Endothelial cell of umbilical vein (primary cell): Measurements from ENCODE around the gene ARGLU1. TPM values are rescaled to one million over a fixed set of nuclear protein-coding genes. Genes with fewer than 3 reads are reported as not detected.

Experiments used
- BruUV-seq: library from RNA; stranded (reverse); fragments of 400-500 nt; replicated peaks from 2 replicates; lab custom pipeline; 2021; lab: Mats Ljungman, UMichigan
- CTCF ChIA-PET: fragments of 300-600, 350-600 bp; sonication (Branson Sonifier 250); formaldehyde crosslinking; loops from one replicate; lab custom pipeline; 2021; ENCODE audit warnings: antibody characterized with exemption, inconsistent platforms; lab: Charles Lee
- POLR2A ChIA-PET: fragments of 300-600, 350-600 bp; sonication (Branson Sonifier 250); formaldehyde crosslinking; loops from one replicate; lab custom pipeline; 2021; ENCODE audit warnings: antibody characterized with exemption, inconsistent platforms; lab: Charles Lee
- DNase-seq: peaks from one replicate; pipeline ENCODE4 v3.0.0-alpha.2; 2011; ENCODE audit warnings: low read depth, low spot score
- FAIRE-seq: peaks from 2 replicates; lab custom pipeline; 2011; peaks lifted over from hg19 to GRCh38; lab: Jason Lieb, UNC
- H2AFZ ChIP-seq: 2 replicates; pipeline ENCODE4 v1.6.0; 2012; ENCODE audit warnings: low read depth, low read length, control low read depth, inconsistent platforms
- H3K27ac ChIP-seq: 2 replicates; pipeline ENCODE4 v1.5.1; 2011; ENCODE audit warnings: low read depth, mild to moderate bottlenecking, control low read depth, low read length, moderate library complexity; ENCODE audit not compliant: insufficient read depth
- H3K27me3 ChIP-seq, 2 experiments: 2 replicates each; pipeline versions ENCODE4 v1.6.0 to v1.6.1; 2011; ENCODE audit warnings: low read length in 2 of 2, mixed read lengths in 1 of 2; ENCODE audit not compliant: control insufficient read depth in 2 of 2, insufficient read depth in 2 of 2
- H3K36me3 ChIP-seq, 2 experiments: 2 replicates in 1 of 2; 3 replicates in 1 of 2; pipeline ENCODE4 v1.5.1; 2011; ENCODE audit warnings: low read length in 2 of 2, mild to moderate bottlenecking in 1 of 2, moderate library complexity in 1 of 2; ENCODE audit not compliant: control insufficient read depth in 2 of 2, insufficient read depth in 2 of 2; ENCODE audit errors: extremely low read depth in 1 of 2
- H3K4me1 ChIP-seq: 3 replicates; pipeline ENCODE4 v1.5.1; 2011; ENCODE audit warnings: mild to moderate bottlenecking, low read length; ENCODE audit not compliant: control insufficient read depth, insufficient read depth; ENCODE audit errors: extremely low read depth
- H3K4me2 ChIP-seq: 2 replicates; pipeline ENCODE4 v1.6.1; 2011; ENCODE audit warnings: low read length, control low read depth, mixed read lengths; ENCODE audit not compliant: insufficient read depth
- H3K4me3 ChIP-seq, 3 experiments: fragments of 200-600 bp in 1 of 3; sonication (generic), shearing (Covaris generic) in 1 of 3; replicated peaks in 1 of 3; 2 replicates each; pipeline ENCODE4 v1.5.1; 2011 to 2016; ENCODE audit warnings: control low read depth in 3 of 3, low read length in 3 of 3, mild to moderate bottlenecking in 2 of 3, inconsistent platforms in 1 of 3, low read depth in 1 of 3, moderate library complexity in 1 of 3; ENCODE audit not compliant: insufficient read depth in 1 of 3
- H3K79me2 ChIP-seq: 2 replicates; pipeline ENCODE4 v1.6.0; 2012; ENCODE audit warnings: low read length, inconsistent platforms; ENCODE audit not compliant: control insufficient read depth, insufficient read depth
- H3K9ac ChIP-seq: replicated peaks from 2 replicates; pipeline ENCODE3; 2011; ENCODE audit warnings: low read length, control low read depth; ENCODE audit not compliant: insufficient read depth; ENCODE audit errors: extremely low read depth
- H3K9me1 ChIP-seq: replicated peaks from 3 replicates; pipeline ENCODE4 v1.6.0; 2011; ENCODE audit warnings: mild to moderate bottlenecking, low read length; ENCODE audit not compliant: control insufficient read depth, insufficient read depth; ENCODE audit errors: extremely low read depth
- H3K9me3 ChIP-seq: replicated peaks from 2 replicates; pipeline ENCODE4 v1.5.1; 2012; ENCODE audit warnings: low read length, inconsistent platforms; ENCODE audit not compliant: control insufficient read depth, insufficient read depth
- H4K20me1 ChIP-seq: replicated peaks from 2 replicates; pipeline ENCODE3; 2011; ENCODE audit warnings: mild to moderate bottlenecking, low read length; ENCODE audit not compliant: control insufficient read depth, insufficient read depth; ENCODE audit errors: extremely low read depth
- EZH2 ChIP-seq: IDR thresholded peaks from 2 replicates; pipeline ENCODE4 v1.6.1; 2012; ENCODE audit warnings: borderline replicate concordance, low read depth, mild to moderate bottlenecking, moderate library complexity, low read length, inconsistent platforms; ENCODE audit not compliant: severe bottlenecking
- FOS ChIP-seq: IDR thresholded peaks from 2 replicates; pipeline ENCODE4 v1.6.1; 2011; ENCODE audit warnings: mild to moderate bottlenecking, low read length, moderate library complexity, borderline replicate concordance; ENCODE audit not compliant: insufficient read depth
- GATA2 ChIP-seq: IDR thresholded peaks from 2 replicates; pipeline ENCODE4 v1.7.0; 2011; ENCODE audit warnings: low read depth, mild to moderate bottlenecking, moderate library complexity, mixed read lengths, low read length; ENCODE audit not compliant: insufficient read length, insufficient read depth
- JUN ChIP-seq: IDR thresholded peaks from 2 replicates; pipeline ENCODE4 v1.6.1; 2011; ENCODE audit warnings: borderline replicate concordance, low read depth; ENCODE audit not compliant: insufficient read length, insufficient read depth
- MAX ChIP-seq: IDR thresholded peaks from 2 replicates; pipeline ENCODE4 v1.6.1; 2011; ENCODE audit not compliant: insufficient read depth, insufficient read length
- MYC ChIP-seq: IDR thresholded peaks from one replicate; pipeline ENCODE4 v1.6.1; 2011; ENCODE audit warnings: mild to moderate bottlenecking, low read depth, low read length
- POLR2A ChIP-seq: IDR thresholded peaks from 2 replicates; pipeline ENCODE4 v1.6.1; 2012; ENCODE audit warnings: low read depth, mild to moderate bottlenecking, control low read depth, low read length
- POLR2AphosphoS5 ChIP-seq: IDR thresholded peaks from 2 replicates; pipeline ENCODE4 v1.6.1; 2012; ENCODE audit warnings: low read depth, mild to moderate bottlenecking, control low read depth, low read length, moderate library complexity; ENCODE audit not compliant: insufficient read depth
- dilution Hi-C: fragments of 300-500 bp; cut with MboI; formaldehyde crosslinking; loops from one replicate; pipeline ENCODE4 v1.15.0; 2019; ENCODE audit warnings: low sequenced_read_pairs; ENCODE audit not compliant: extremely low pct_ligation_motif_present
- intact Hi-C: fragments of 100-400 bp; cut with micrococcal nuclease; formaldehyde crosslinking; loops from one replicate; pipeline ENCODE4 v1.10.0; 2022
- polyA plus RNA-seq, 4 experiments: library from polyadenylated mRNA; depleted of rRNA in 3 of 4; stranded (reverse) in 3 of 4; unstranded in 1 of 4; fragments of >200 nt; gene quantifications; 2 replicates each; pipeline versions ENCODE4 v1.2.1 to v1.2.3, GENCODE V29; 2011 to 2012; ENCODE audit warnings: missing spikeins in 1 of 4
- total RNA-seq: library from RNA; stranded (reverse); gene quantifications from 2 replicates; pipeline ENCODE4 v1.2.3, GENCODE V29; 2021
- TF ChIP-seq, protein P1 (sequence below), 2 donors: IDR thresholded peaks; 1 replicate in 1 of 2; 2 replicates in 1 of 2; pipeline ENCODE4 v1.5.1; 2011; ENCODE audit warnings: low read length in 2 of 2, mild to moderate bottlenecking in 2 of 2, moderate library complexity in 2 of 2, control low read depth in 1 of 2, inconsistent platforms in 1 of 2, low read depth in 1 of 2; ENCODE audit not compliant: insufficient read depth in 1 of 2; ENCODE audit errors: extremely low read depth in 1 of 2

Gene ARGLU1
- total and polyA plus RNA-seq, 2 donors (not counting 3 experiments of a cell fraction or from before 2014, with no cell fraction given), result 44.4 to 111 TPM

DNA sequence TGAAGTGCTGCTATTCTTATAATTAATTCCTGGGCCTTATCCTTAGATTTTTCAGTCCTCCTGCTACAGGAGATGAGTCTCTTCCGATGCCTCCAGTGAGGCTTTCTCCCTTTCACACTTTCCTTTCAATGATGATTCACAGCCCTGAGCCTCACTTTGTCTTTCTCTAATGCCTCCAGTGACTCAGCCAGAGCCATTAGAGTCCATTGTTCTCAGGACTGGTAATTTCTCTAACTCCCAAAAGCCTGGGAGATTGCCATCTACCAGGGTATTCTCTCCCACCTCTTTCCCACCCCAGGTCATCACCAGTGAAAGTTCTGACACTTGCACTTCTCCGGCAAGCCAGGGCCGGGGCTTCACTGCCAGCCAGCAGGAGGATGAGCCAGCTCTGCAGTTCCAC is 49.6 kb upstream of the ARGLU1 start:
- H3K27me3 ChIP-seq, result peaks cover 7 to 16% of the 10 kb centered on the region in 2 experiments
- H3K9me1 ChIP-seq, result no peaks in the 10 kb centered on the region
- no peak overlapping the region for H2AFZ ChIP-seq
- H3K4me1 ChIP-seq, result peaks cover 9% of the 10 kb centered on the region
- ChIA-PET POLR2A (interaction anchor here (1.0 kb wide), 1 partner anchor 1208 kb away, joined by 3 read pairs; no protein-coding TSS in a partner anchor), CTCF (no interaction called here)
- no peak overlapping the region for H3K4me3 ChIP-seq
- peak; percentile 82 for DNase-seq
- intact Hi-C loops (loop anchor here (2.0 kb wide), 1 partner anchor 33 kb away; no protein-coding TSS in a partner anchor), dilution Hi-C loops (no loop called here)
- no peaks in the 10 kb centered on the region for H3K9me3 ChIP-seq
- no peaks in the 10 kb centered on the region for H3K36me3 ChIP-seq
- no peaks in the 10 kb centered on the region for H3K79me2 ChIP-seq
- no peak overlapping the region for H3K9ac ChIP-seq
- no peak overlapping the region for H3K4me2 ChIP-seq
- no peaks in the 10 kb centered on the region for H4K20me1 ChIP-seq
- peak overlapping the region; percentile 39 for H3K27ac ChIP-seq
- FAIRE-seq, result peak; percentile 92
- no TSS peak for BruUV-seq
- no peak for TF ChIP-seq POLR2A
- TF ChIP-seq GATA2, result peak; percentile 83
- TF ChIP-seq POLR2AphosphoS5, result no peak
- peak; percentile 97 for TF ChIP-seq FOS
- peak; percentile 92 for TF ChIP-seq JUN
- TF ChIP-seq, protein P1, sequence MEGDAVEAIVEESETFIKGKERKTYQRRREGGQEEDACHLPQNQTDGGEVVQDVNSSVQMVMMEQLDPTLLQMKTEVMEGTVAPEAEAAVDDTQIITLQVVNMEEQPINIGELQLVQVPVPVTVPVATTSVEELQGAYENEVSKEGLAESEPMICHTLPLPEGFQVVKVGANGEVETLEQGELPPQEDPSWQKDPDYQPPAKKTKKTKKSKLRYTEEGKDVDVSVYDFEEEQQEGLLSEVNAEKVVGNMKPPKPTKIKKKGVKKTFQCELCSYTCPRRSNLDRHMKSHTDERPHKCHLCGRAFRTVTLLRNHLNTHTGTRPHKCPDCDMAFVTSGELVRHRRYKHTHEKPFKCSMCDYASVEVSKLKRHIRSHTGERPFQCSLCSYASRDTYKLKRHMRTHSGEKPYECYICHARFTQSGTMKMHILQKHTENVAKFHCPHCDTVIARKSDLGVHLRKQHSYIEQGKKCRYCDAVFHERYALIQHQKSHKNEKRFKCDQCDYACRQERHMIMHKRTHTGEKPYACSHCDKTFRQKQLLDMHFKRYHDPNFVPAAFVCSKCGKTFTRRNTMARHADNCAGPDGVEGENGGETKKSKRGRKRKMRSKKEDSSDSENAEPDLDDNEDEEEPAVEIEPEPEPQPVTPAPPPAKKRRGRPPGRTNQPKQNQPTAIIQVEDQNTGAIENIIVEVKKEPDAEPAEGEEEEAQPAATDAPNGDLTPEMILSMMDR (IDR thresholded peaks at IDR 0.05; ENCODE audit: extremely low read depth in 1 of 2, insufficient read depth in 1 of 2, low read depth in 1 of 2, low read length in 2 of 2), result no peak
- no peak for TF ChIP-seq MAX
- no peak for TF ChIP-seq MYC
- no peak for TF ChIP-seq EZH2
